Vagina (tissue), 2 donors: Measurements from ENCODE around the gene NSD2. TPM values are rescaled to one million over a fixed set of nuclear protein-coding genes. Genes with fewer than 3 reads are reported as not detected.

ENCODE experiments used
- DNase-seq, 2 donors: peaks; one replicate each; pipeline ENCODE4 v3.0.0-alpha.2; 2017; ENCODE audit errors: extremely low spot score in 2 of 2
- H3K27ac ChIP-seq: fragments of 200-600 bp; sonication (generic); one replicate; pipeline ENCODE4 v1.5.1; 2019
- H3K27me3 ChIP-seq: fragments of 200-600 bp; sonication (generic); one replicate; pipeline ENCODE4 v1.5.1; 2019
- H3K36me3 ChIP-seq, 2 donors: fragments of 200-600 bp; sonication (generic); one replicate each; pipeline ENCODE4 v1.5.1; 2017 to 2019
- H3K4me1 ChIP-seq: fragments of 200-600 bp; sonication (generic); one replicate; pipeline ENCODE4 v1.5.1; 2019
- H3K4me3 ChIP-seq, 2 donors: fragments of 200-600 bp; sonication (generic); 1 replicate in 1 of 2; 2 replicates in 1 of 2; pipeline ENCODE4 v1.5.1; 2016 to 2019
- H3K9me3 ChIP-seq: fragments of 200-600 bp; sonication (generic); one replicate; pipeline ENCODE4 v1.5.1; 2019
- POLR2A ChIP-seq, 2 donors: fragments of 450-650 bp; IDR thresholded peaks; one replicate each; pipeline ENCODE4 v1.6.1; 2017; ENCODE audit warnings: antibody characterized with exemption in 2 of 2, mild to moderate bottlenecking in 2 of 2, moderate library complexity in 2 of 2
- POLR2AphosphoS5 ChIP-seq, 2 donors: sonication (generic); formaldehyde crosslinking; IDR thresholded peaks; one replicate each; pipeline ENCODE4 v1.9.0; 2017; ENCODE audit warnings: antibody characterized with exemption in 2 of 2, mild to moderate bottlenecking in 2 of 2, low read depth in 1 of 2; ENCODE audit not compliant: insufficient read depth in 1 of 2
- intact Hi-C: fragments of 100-400 bp; cut with DNase I; formaldehyde crosslinking; loops from one replicate; pipeline ENCODE4 v1.15.1; 2023
- total RNA-seq: library from RNA; depleted of rRNA; stranded (reverse); fragments of >200 nt; gene quantifications from one replicate; pipeline ENCODE4 v1.2.3, GENCODE V29; 2016
- TF ChIP-seq, protein P1 (sequence below), 3 experiments: fragments of 450-650 bp in 2 of 3; fragments of 200-600 bp in 1 of 3; sonication (generic) in 1 of 3; IDR thresholded peaks; one replicate each; pipeline ENCODE4 v1.5.1; 2017 to 2019; ENCODE audit warnings: antibody characterized with exemption in 3 of 3, mild to moderate bottlenecking in 2 of 3, moderate library complexity in 2 of 3

The NSD2 gene
- total RNA-seq, 1 donor from 2014 or later = 38.5 TPM

DNA sequence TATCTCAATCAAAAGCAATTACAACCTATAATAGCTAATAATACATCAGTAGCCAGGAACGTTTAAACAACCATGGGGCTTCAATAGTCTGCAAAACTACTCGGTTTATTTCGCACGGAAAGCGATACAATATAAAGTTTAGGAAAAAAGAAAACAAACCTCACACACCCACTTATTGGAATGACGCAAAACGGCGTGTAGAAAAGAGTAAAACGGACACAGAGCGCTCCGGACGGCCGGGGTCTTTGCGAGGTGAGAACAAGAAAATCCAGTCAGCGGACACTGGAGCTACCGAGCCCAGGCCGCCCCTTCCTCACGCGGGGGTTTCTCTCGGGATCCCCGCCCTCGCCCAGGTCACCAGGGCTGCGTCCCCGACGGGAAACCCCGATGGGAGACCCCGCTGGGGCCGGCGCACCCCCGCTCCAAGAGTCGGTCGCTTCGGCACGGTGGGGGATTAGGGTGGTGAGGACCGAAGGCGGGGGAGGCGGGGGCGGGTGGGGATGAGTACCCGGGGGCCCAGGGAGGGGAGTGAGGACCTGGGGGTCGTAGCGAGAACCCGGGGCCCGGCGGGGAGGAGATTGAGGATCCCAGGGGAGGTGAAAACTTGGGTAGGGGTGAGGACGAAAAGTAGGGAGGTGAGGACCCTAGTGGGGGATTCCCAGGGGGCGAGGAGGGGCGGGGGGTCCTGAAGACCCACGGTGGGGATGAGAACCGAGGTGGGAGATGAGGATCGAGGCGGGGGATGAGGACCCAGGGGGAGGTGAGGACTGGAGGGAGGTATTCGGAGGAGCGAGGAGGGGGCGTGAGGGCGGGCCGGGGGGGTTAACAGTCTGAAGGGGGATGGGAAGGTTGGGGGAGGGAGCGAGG lies 136.8 kb downstream of the NSD2 start:
- intact Hi-C loops = no loop called here
- Histone ChIP-seq H3K27me3 (no peaks in the 10 kb centered on the region), H3K4me3 (peak overlapping the region; percentile 70 to 95), H3K27ac (peak overlapping the region; percentile 98), H3K36me3 (peaks cover 0 to 16% of the 10 kb centered on the region in 2 donors), H3K4me1 (peaks cover 33% of the 10 kb centered on the region), H3K9me3 (no peaks in the 10 kb centered on the region)
- TF ChIP-seq POLR2AphosphoS5 (IDR thresholded peaks at IDR 0.05; ENCODE audit: insufficient read depth in 1 of 2, low read depth in 1 of 2) (no peak), POLR2A (IDR thresholded peaks at IDR 0.05) (no peak)
- DNase-seq = no peak

DNA sequence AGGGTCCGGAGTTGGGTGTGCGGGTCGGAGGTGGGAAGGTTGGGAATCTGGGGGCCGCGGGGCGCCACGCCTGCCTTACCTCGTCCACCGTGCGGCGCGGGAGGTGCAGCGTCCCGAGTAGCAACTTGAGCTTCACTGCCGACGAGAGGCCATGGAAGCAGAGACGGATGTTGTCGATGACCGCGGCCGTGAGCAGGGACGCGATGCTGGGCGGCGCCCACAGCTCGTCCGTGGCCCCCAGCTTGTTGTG lies 137.4 kb downstream of the NSD2 start:
- Histone ChIP-seq H3K4me3 (peak overlapping the region; percentile 70 to 95), H3K27ac (peak overlapping the region; percentile 98), H3K36me3 (peaks cover 0 to 11% of the 10 kb centered on the region in 2 donors), H3K9me3 (no peaks in the 10 kb centered on the region), H3K4me1 (peaks cover 33% of the 10 kb centered on the region), H3K27me3 (no peaks in the 10 kb centered on the region)
- no peak for DNase-seq
- intact Hi-C loops = no loop called here
- TF ChIP-seq POLR2A (IDR thresholded peaks at IDR 0.05) (no peak), POLR2AphosphoS5 (IDR thresholded peaks at IDR 0.05; ENCODE audit: insufficient read depth in 1 of 2, low read depth in 1 of 2) (no peak)
- TF ChIP-seq, protein P1, sequence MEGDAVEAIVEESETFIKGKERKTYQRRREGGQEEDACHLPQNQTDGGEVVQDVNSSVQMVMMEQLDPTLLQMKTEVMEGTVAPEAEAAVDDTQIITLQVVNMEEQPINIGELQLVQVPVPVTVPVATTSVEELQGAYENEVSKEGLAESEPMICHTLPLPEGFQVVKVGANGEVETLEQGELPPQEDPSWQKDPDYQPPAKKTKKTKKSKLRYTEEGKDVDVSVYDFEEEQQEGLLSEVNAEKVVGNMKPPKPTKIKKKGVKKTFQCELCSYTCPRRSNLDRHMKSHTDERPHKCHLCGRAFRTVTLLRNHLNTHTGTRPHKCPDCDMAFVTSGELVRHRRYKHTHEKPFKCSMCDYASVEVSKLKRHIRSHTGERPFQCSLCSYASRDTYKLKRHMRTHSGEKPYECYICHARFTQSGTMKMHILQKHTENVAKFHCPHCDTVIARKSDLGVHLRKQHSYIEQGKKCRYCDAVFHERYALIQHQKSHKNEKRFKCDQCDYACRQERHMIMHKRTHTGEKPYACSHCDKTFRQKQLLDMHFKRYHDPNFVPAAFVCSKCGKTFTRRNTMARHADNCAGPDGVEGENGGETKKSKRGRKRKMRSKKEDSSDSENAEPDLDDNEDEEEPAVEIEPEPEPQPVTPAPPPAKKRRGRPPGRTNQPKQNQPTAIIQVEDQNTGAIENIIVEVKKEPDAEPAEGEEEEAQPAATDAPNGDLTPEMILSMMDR (IDR thresholded peaks at IDR 0.05) = no peak

DNA sequence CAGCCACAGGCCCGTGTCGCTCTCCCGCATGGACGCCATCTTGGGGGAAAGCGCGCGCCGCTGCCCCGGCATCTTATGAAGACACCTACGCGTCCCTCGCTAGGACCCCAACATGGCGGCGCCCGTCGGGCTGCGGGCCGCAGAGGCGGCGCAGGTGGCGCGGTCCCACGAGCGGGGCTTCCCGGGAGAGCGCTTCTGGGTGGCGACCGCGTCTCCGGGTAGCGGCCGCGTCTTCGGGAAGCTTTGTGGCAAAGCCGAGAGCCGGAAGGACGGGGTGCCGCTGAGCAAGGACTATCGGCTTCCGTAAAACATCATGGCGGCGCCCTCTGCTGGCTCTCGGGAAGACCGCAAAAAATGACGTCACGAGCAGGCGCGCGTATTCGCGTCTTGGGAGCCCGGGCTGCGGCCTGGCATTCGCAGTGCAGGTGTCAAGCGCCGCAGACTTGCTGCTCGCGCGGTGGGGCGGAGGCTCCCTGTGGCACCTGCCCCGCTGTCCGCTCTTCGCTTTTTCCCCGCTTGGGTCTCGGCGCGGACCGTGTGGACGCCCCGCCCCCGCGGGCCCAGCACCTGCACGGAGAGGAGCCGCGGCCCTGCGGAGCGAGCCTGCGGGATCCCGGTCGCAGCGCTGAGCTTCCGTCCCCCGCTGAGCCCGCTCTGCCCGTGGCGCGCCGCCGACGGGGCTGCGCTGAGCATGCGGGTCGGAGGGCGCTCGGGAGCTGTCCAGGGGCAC lies 137.9 kb downstream of the NSD2 start, which contains the start of gene NELFA:
Gene NELFA, minus strand, starts transcription at position 54 of the 730 bp plus-strand sequence. Its CDS starts 15 bp downstream, at position 39.
- intact Hi-C loops = no loop called here
- Histone ChIP-seq H3K27me3 (no peaks in the 10 kb centered on the region), H3K4me3 (peak within 1 kb of the TSS; percentile 70 to 95), H3K9me3 (no peaks in the 10 kb centered on the region), H3K36me3 (peaks cover 0 to 8% of the 10 kb centered on the region in 2 donors), H3K27ac (peak within 1 kb of the TSS; percentile 98), H3K4me1 (peaks cover 33% of the 10 kb centered on the region)
- peak in 1 of 2 donors; percentile 32 for TF ChIP-seq POLR2A (IDR thresholded peaks at IDR 0.05)
- TF ChIP-seq, protein P1 (IDR thresholded peaks at IDR 0.05) = peak in 2 of 3 experiments; percentile 54 to 56
- TF ChIP-seq POLR2AphosphoS5 (IDR thresholded peaks at IDR 0.05; ENCODE audit: insufficient read depth in 1 of 2, low read depth in 1 of 2) = peak; percentile 76 to 90
- peak in 1 of 2 donors; percentile 92 for DNase-seq

DNA sequence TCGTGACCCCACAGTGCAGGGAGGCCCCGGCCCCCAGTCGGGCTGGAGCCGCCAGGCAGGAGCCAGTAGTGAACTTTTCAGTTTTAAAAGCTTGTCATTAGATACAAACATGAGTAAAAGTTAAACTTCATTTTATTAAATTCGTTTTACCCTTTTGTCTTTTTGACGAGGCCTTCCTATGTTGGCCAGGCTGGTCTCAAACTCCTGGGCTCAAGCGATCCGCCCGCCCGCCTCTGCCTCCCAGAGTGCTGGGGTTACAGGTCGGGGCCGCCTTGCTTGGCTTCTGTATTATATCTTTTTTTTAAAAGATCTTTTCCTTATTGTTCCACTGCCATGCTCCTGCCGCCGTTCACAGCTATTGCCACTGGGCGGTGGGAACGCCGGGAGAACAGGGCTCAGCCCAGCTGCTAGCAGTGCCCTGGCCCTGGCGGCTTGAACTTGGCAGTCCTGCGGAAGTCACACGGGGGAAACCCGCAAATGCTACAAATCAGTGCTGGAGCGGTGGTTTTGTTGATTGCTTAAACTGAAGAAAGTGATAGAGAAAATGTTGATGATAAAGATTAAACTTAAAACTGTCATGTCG lies 138.5 kb downstream of the NSD2 start:
- no peaks in the 10 kb centered on the region for H3K27me3 ChIP-seq

DNA sequence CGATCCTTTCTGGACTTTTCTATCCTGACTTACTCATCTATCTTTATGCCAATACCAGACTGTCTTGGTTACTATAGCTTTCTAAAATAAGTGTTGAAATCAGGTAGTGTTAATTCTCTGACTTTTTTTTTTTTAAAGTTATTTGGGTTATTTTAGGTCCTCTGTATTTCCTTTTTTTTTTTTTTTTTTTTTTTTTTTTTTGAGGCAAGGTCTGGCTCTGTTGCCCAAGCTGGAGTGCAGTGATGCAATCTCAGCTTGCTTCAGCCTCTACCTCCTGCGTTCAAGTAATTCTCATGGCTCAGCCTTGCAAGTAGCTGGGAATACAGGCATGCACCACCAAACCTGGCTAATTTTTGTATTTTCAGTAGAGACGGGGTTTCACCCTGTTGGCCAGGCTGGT lies 140.4 kb downstream of the NSD2 start:
- no peaks in the 10 kb centered on the region for H3K9me3 ChIP-seq
- intact Hi-C loops = no loop called here
- no peak for TF ChIP-seq POLR2A (IDR thresholded peaks at IDR 0.05)
- no peak for TF ChIP-seq POLR2AphosphoS5 (IDR thresholded peaks at IDR 0.05; ENCODE audit: insufficient read depth in 1 of 2, low read depth in 1 of 2)
- TF ChIP-seq, protein P1 (IDR thresholded peaks at IDR 0.05) = no peak
- H3K27ac ChIP-seq = no peak overlapping the region
- H3K27me3 ChIP-seq = no peaks in the 10 kb centered on the region
- no peak overlapping the region for H3K4me3 ChIP-seq
- no peaks in the 10 kb centered on the region for H3K36me3 ChIP-seq
- no peak for DNase-seq
- peaks cover 20% of the 10 kb centered on the region for H3K4me1 ChIP-seq

More for the DNA sequence above, 138.5 kb downstream of the NSD2 start:
- DNase-seq = no peak
- Histone ChIP-seq H3K27ac (peak overlapping the region; percentile 98), H3K36me3 (peaks cover 0 to 8% of the 10 kb centered on the region in 2 donors), H3K4me1 (peaks cover 33% of the 10 kb centered on the region), H3K4me3 (peak overlapping the region; percentile 70 to 95), H3K9me3 (no peaks in the 10 kb centered on the region)
- intact Hi-C loops = no loop called here
- TF ChIP-seq POLR2A (IDR thresholded peaks at IDR 0.05) = no peak
- TF ChIP-seq, protein P1 (IDR thresholded peaks at IDR 0.05) = no peak
- no peak for TF ChIP-seq POLR2AphosphoS5 (IDR thresholded peaks at IDR 0.05; ENCODE audit: insufficient read depth in 1 of 2, low read depth in 1 of 2)
